ENCODE measurements around the gene PRKCD.

- TF ChIP-seq CTCF (conservative IDR thresholded peaks at IDR 0.05 in 1 of 2, IDR thresholded peaks at IDR 0.05 in 1 of 2; ENCODE audit: extremely low read depth in 1 of 2, insufficient read depth in 1 of 2, low read depth in 1 of 2, low read length in 2 of 2) (no peak), EZH2 (IDR thresholded peaks at IDR 0.05; ENCODE audit: borderline replicate concordance, low read length) (no peak)
Observed at GRCh38 chr3:53126601-53127000, 34.4 kb upstream of the PRKCD start.

Data from mammary epithelial cell (primary cell).